ENCODE results near the gene AGBL4. TPM values are rescaled to one million over a fixed set of nuclear protein-coding genes. Genes with fewer than 3 reads are reported as not detected.

Gene AGBL4
- total RNA-seq, 1 donor from 2014 or later, result not detected

DNA sequence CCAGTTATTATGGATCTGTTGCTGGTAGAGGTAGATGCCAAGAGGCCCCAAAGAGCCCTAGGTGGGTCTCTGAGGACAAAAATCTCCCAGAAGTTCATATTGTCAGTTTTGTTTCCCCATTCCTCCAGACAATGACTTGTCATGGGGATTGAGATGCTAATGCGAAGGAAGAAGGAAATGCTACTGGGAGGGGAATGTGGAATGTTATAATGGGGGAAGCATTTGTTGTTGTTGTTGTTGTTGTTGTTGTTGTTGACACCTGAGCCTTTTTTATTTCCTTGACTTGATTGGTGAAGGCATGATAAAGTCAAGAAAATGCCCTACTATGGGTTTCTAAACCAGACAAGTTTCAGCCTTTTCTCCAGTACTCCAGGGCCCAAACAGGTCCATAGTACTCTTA lies 1356.0 kb downstream of the AGBL4 start:
- no peak for DNase-seq (ENCODE audit: low read depth, low spot score)

DNA sequence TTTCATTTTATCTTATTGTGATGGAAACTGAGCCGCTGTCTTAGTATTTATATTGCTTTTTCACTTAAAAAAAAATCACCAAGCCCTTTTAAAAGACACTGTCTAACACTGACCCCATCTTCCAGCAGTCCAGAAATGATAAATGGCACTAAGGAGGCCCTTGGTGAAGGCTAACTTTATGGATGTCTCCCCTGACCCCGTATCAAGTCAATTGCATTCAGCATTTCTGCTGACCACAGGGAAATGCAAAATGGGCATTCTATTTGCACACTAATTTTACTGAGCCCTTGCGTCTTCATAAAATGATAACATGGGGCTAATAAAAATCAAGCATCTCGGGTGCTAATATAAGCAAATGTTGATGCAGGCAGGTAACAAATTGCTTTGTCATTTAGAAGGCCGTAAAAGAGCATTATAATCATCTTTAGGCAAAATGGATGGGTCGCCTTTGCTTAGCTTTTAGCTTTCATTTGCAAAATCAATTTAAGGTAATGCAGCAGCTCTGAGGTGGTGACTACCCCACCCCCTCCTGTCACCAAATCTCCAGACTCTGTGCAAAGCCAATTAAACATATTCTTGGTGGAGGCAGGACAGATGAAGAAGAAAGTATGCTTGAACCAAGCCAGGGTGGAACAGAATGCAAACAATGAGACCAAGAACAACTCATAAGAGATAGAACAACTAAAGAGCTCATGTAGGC lies 1357.9 kb downstream of the AGBL4 start:
- DNase-seq (ENCODE audit: low read depth, low spot score), result no peak

DNA sequence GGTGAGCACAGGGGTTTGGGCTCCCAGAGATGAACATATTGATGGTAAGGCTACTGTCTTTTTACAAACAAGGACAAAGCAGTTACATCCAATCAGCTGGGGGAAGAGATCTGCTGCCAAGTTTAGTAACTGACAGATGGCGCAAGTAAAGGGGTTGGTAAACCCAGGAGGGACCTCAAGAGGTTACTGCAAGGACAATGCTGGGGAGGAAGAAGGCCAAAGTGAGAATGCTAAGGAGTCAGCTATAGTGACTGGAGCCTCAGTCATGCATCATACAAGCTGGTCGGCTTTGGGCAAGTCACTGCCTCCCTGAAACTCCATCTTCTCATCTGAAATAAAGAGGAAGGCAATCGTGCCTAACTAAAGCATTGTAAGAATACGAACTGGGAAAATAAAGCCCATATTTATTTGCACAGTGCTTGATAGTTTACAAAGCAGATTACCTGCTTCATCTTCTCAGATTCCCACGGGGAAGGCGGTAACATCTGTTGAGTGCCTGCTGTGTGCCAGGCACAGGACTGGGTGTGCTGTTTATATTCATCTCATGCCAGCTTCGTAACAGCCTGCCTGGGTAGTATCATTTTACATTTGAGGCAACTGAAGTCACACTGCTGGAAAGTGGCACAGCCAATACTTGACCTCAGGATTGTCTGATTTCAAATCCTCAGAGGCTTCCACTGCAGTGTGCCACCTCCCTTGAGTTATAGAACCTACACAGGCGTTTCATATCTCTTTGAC lies 1361.9 kb downstream of the AGBL4 start:
- no peak for DNase-seq (ENCODE audit: low read depth, low spot score)

GRCh38 chr1:48659801-48660200 lies 1364.0 kb downstream of the AGBL4 start:
- no peak for DNase-seq (ENCODE audit: low read depth, low spot score)

DNA sequence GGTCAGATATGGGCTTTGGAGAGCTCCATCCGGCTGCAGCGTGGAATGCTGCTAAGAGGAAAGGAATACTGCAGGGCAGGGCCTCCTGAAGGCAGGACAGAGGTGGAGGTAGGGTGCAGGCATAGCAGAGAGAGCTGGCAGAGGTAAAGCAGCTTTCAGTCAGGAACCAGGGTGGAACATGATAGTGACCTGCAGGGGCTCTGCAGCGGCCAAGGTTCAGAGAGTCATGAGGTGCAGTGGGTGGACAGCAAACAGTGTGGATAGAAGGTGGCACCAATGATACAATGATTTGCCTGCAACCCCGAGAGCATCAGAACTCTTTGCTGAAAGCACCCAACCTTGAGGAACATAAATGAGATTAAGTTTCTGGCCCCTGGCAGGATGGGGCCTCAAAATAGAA lies 1366.3 kb downstream of the AGBL4 start:
- no peak for DNase-seq (ENCODE audit: low read depth, low spot score)

DNA sequence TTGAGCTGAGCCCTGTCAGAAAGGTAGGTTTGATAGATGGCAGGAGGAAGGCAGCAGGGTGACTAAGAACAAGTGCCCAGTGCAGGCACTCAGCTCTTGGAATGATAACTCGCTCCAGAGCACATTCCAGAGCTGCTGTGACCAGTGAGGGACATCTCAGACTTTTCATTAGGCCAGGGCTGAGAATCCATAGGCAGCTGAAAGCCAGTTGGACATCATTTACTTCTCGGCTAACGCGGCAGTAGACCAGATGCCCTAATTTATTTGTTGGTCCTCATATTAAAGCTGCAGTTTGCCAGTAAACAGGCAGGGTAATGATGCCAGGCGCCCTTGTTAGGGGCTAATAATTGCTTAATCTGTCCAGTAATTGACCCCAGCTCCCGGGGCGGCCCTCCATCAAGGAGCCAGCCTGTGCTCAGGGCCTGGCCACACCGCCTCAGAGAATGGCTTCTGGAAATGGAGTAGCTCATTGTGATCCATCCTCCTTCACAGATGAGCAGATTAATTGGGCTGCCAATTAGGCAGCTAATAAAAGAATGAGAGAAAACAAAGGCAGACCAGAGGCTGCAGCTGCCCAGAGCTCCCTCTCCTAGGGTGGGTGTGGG lies 1369.0 kb downstream of the AGBL4 start:
- no peak for DNase-seq (ENCODE audit: low read depth, low spot score)

DNA sequence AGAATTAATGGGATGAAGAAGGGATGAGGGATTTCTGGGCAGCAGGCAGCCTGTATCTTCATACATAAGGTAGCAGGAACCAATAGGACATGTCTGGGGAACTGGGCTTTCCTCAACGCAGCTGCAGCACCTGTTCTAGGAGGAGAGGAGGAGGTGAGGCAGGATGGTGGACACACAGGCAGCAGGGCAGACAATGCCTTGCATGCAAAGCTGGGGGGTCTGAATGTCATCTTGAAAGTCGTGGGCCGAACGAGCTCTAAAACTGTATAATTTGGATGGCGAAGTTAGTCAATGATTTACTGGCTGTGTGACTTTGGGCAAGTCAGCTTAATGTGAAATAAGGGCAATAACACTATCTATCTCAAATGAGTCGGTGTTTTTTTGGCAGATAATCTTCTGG lies 1371.4 kb downstream of the AGBL4 start:
- no peak for DNase-seq (ENCODE audit: low read depth, low spot score)

DNA sequence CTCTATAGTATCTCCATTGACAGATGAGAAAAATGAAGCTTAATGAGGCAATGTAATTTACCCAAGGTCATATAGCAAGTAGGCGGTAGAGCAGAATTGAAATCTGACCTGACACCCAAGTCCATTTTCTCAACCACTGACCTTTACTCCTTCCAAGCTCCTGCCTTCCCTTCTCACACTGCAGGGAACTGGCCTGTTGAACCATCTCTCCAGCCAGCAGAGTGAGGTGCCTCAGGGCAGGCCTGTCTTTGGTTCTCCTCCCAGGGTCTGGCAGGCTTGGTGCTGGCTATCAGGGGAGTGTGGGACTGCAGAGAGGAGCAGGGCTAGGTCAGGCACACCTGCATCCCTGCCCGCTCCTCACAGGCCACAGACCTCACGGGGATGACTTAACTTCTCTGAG lies 1373.9 kb downstream of the AGBL4 start:
- DNase-seq (ENCODE audit: low read depth, low spot score), result no peak

DNA sequence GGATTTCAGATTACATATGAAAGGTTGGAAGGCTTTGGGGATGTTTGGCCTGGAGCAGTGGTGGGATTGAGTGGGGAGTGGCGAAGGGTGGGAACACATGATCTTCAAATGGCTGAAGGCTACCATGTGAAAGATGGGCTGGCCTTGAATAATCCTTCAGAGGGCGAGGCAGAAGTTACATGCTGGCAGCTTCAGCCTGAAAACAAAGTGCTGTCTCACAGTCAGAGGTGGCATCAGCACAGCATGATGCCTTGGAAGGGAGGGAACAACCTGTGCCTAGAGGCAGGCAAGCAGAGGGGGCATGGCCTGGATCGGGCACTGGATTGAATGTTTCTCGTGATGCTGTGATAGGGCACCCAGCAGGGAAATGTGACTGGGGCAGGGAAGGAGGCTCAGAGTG lies 1377.9 kb downstream of the AGBL4 start:
- DNase-seq (ENCODE audit: low read depth, low spot score), result no peak

DNA sequence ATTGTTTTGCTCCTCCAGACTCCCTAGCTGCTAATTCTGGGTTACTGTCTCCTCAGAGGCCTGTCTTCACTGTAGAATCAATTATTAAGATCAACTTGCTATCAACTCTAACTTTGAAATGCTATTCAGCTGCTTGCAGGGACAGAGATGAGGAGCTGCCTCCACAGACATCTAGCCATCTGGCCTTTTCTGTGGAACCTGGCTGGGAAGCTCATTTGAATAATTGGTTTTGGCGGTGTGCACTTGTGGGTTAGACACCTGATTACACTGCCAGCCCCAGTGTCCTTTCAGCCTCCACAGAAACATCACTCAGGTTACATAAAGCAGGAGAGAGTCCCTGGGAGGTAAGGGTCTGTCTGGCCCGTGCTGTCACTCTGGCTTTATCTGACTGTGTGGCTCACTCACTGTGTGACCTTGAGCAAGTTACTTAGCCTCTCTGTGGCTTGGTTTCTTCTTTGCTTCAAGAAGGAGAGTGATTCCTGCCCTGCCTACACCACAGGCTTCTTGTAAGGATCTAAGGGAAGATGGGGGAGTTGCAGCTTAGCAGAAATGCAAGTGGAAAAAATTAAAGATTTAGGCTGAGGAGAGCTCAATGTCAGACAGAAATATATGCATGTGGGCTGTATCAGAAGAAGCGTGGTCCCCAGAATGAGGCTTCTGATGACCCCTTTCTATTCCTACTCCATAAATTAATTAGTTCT lies 1378.7 kb downstream of the AGBL4 start:
- no peak for DNase-seq (ENCODE audit: low read depth, low spot score)

DNA sequence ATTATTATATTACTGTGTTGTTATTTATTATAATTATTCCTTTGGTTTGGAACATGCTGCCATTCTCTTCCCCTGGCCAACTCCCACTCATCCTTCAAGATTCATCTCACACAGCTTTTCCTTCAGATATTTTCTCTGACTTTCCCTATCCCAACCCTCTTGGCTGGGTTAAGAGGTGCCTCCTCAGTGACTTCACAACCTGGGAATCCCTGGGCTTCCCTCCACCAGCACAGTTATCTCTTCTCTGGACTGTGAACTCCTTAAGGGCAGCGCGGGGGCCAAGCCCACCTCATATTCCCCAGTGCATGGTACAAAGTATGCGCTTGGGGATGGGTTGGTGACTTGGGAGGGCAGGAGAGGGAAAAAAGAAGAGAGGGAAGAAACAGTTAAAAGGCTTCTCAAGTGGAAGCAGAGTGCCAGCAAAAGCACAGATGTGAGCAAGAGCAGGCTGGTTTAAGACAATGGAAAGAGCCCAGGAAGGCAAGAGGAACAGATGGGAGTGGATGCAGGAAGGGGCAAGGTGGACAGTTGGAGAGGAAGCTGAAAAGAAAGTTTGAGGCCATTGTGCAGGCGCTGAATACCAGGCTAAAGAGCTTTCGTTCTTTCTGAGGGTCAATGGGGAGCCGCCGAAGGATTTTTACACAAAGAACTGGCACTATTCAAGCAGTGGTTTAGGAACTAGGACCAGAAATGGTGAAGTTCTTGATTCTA lies 1379.4 kb downstream of the AGBL4 start:
- DNase-seq (ENCODE audit: low read depth, low spot score), result no peak

DNA sequence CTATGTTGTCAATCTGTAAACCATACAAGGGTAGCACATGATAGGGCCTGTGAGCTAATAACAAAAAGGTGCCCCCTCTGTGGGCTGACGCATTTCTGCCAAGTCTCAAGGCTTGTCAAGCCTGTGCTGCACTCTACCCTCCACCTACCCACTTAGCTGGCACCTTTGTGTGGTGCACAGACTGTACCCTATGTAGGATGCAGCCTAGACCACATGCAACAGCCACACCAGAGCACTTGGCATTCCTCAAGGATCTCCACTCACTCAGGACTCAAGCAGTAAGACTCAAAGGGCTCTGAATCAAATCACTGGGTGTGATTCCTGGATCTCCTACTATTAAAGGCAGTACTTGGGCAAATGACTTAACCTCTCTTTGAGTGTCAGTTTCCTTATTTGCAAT lies 1380.6 kb downstream of the AGBL4 start:
- DNase-seq (ENCODE audit: low read depth, low spot score), result no peak

GRCh38 chr1:48640836-48641492 lies 1382.8 kb downstream of the AGBL4 start:
- no peak for DNase-seq (ENCODE audit: low read depth, low spot score)

DNA sequence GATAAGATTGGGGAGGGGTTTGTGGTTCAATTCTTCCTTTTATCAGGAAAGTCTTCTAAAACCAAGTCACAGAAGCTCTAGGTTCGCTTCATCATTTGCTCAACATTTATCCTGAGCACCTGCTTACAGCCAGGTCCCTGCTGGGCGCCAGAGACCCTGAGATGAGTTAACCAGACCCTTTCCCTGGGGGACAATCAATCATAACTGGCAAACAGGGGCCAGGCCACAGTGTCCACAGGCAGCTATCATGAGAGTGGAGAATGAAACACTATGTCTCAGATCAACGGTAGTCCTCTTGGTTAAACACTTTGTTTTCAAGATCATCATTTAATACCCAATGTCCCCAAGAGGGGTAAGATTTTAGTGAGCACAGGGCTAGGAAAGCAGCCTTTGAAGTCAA lies 1393.9 kb downstream of the AGBL4 start:
- no peak for DNase-seq (ENCODE audit: low read depth, low spot score)

GRCh38 chr1:48627486-48627885 lies 1396.3 kb downstream of the AGBL4 start:
- no peak for DNase-seq (ENCODE audit: low read depth, low spot score)

DNA sequence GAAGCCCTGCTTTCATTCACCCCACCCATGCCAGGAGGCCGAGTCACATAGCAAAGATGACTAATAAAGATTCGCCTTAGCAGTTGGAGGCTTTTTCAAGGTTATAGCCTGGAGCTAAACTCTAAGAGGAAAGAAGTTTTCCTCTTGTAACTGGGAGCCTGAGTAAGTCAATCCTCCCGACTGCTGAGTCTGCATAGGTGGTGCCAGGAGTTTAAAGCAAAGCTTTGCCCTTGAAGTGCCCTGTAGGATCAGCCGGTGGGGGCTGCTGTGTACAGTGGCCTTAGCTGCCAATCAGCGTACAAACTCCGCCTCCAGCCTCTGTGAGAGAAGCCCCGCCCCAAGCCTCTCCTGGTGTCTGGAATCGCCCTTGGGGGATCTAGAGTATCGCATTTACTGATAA lies 1404.2 kb downstream of the AGBL4 start:
- DNase-seq (ENCODE audit: low read depth, low spot score), result no peak

DNA sequence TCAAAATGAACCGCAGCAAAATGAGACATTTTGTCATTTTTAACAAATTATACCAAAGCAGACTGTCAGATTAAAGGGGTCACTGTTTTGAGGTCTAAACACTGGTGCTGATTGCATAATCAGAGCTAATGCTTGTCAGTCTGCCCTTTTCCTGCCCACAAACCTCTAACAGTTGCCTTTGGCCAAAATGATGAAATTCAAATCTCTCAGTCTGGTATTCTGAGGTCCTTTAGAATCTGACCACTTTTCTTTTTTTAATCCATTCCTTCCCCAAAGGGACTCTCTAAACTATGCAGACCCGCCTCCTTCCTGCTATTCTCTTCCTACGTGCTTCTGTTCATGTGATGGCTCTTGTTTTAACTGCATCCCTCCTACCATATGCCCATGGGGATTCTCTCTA lies 1406.5 kb downstream of the AGBL4 start:
- no peak for DNase-seq (ENCODE audit: low read depth, low spot score)

- no peak for DNase-seq (ENCODE audit: low read depth, low spot score)
Observed at GRCh38 chr1:48616710-48617109, 1407.0 kb downstream of the AGBL4 start.

- no peak for DNase-seq (ENCODE audit: low read depth, low spot score)
Observed at GRCh38 chr1:48611841-48612240, 1411.9 kb downstream of the AGBL4 start.

DNA sequence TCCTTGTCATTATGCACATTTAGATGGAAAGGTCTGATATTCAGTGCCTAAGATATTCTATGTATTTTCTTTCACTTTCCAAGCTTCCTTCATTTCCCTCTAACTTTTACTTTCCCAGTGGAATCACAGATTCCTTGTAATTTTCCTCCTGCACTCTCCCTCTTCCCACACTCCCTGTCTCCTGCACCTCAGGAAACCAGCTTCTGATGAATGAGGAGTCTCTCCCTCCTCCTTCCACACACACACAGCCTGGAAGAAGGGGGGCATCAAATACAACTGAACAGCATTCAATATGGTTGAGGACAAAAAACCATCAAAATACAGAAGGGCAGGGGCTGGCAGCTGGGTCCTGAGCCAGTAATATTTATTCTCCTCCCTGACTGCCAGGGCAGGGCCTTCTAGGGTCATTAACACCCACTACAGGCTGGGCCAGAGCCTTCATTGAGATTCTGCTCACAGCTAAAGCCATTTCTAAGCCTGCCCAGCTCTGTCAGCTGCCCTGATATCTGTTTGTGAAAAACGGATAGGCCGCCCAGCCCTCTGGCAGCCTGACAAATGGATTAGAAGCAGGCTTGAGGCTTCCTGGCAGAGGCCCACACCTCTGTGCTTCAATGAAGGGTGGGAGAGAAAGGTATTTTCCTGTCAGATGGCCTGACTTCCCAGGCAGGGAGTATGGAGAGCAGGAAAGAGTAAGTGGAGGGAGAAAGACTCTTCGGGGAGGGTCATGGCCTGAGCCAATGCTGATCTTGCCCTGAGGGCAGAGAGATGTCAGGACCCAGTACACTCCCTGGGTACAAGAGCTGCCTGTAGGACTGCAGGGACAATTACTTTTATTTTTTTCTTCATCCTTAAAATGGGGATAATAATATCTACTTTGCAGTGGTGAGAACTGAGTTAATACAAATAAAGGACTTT lies 1412.9 kb downstream of the AGBL4 start:
- no peak for DNase-seq (ENCODE audit: low read depth, low spot score)
